K562 (cell line): ENCODE results near the gene FCGR3A. TPM values are rescaled to one million over a fixed set of nuclear protein-coding genes. Genes with fewer than 3 reads are reported as not detected.

Source experiments
- CC2D1A ChIP-seq: fragments of 450-650 bp; IDR thresholded peaks from 2 replicates; pipeline ENCODE4 v1.6.1; 2017; ENCODE audit warnings: mild to moderate bottlenecking
- CEBPG ChIP-seq, 3 experiments: fragments of 200-800 bp in 1 of 3; sonication (Bioruptor generic) in 1 of 3; sonication (generic) in 1 of 3; formaldehyde crosslinking in 1 of 3; IDR thresholded peaks in 2 of 3; conservative IDR thresholded peaks in 1 of 3; 2 replicates each; pipeline versions ENCODE4 v1.6.1 to v1.8.0; 2016 to 2022; ENCODE audit warnings: missing compliant biosample characterization in 2 of 3, missing genetic modification characterization in 2 of 3, mild to moderate bottlenecking in 1 of 3, missing genetic modification reagents in 1 of 3
- GTF2A2 ChIP-seq: IDR thresholded peaks from 2 replicates; pipeline ENCODE4 v1.6.1; 2016; ENCODE audit warnings: mild to moderate bottlenecking, missing genetic modification characterization, missing compliant biosample characterization
- HDGF ChIP-seq: fragments of 450-650 bp; IDR thresholded peaks from 2 replicates; pipeline ENCODE4 v1.6.1; 2016
- HLTF ChIP-seq: fragments of 450-650 bp; IDR thresholded peaks from 2 replicates; pipeline ENCODE4 v1.6.1; 2016
- LEF1 ChIP-seq: fragments of 450-650 bp; IDR thresholded peaks from 2 replicates; pipeline ENCODE4 v1.6.1; 2016; ENCODE audit warnings: mild to moderate bottlenecking
- MXI1 ChIP-seq: IDR thresholded peaks from 2 replicates; pipeline ENCODE4 v1.6.1; 2011; ENCODE audit warnings: low read depth, mild to moderate bottlenecking, improper control_type of control experiment, low read length
- NR2C2 ChIP-seq, 2 experiments: fragments of 200-800 bp in 1 of 2; sonication (Bioruptor generic) in 1 of 2; sonication (generic) in 1 of 2; formaldehyde crosslinking in 1 of 2; IDR thresholded peaks; 2 replicates each; pipeline versions ENCODE4 v1.6.1 to v1.8.0; 2016 to 2022; ENCODE audit warnings: mild to moderate bottlenecking in 1 of 2, missing compliant biosample characterization in 1 of 2, missing genetic modification characterization in 1 of 2, missing genetic modification reagents in 1 of 2
- POLR2AphosphoS5 ChIP-seq: IDR thresholded peaks from 2 replicates; pipeline ENCODE4 v1.6.1; 2011; ENCODE audit warnings: mild to moderate bottlenecking, low read depth, low read length, moderate library complexity; ENCODE audit not compliant: control insufficient read depth, insufficient read depth
- RB1 ChIP-seq: fragments of 450-650 bp; IDR thresholded peaks from 2 replicates; pipeline ENCODE4 v1.6.1; 2017; ENCODE audit warnings: low read depth, mild to moderate bottlenecking
- ZBTB1 ChIP-seq: sonication (generic); formaldehyde crosslinking; IDR thresholded peaks from 2 replicates; pipeline ENCODE4 v1.8.1; 2023; ENCODE audit warnings: missing genetic modification reagents, low read depth, mild to moderate bottlenecking, borderline replicate concordance
- ZBTB43 ChIP-seq: sonication (generic); formaldehyde crosslinking; IDR thresholded peaks from 2 replicates; pipeline ENCODE4 v1.8.0; 2023; ENCODE audit warnings: mild to moderate bottlenecking, missing genetic modification reagents
- ZFX ChIP-seq: sonication (generic); formaldehyde crosslinking; IDR thresholded peaks from 2 replicates; pipeline ENCODE4 v1.8.0; 2022; ENCODE audit warnings: mild to moderate bottlenecking, missing genetic modification reagents, moderate library complexity
- ZNF436 ChIP-seq: fragments of 250-450, 450-650 bp; sonication (Bioruptor Pico); formaldehyde crosslinking; IDR thresholded peaks from 2 replicates; pipeline ENCODE4 v1.7.0; 2020; ENCODE audit warnings: mild to moderate bottlenecking
- ZNF740 ChIP-seq, 3 experiments: fragments of 200-800 bp in 1 of 3; sonication (Bioruptor generic) in 1 of 3; sonication (generic) in 1 of 3; formaldehyde crosslinking in 1 of 3; IDR thresholded peaks; 2 replicates each; pipeline versions ENCODE4 v1.6.1 to v1.8.0; 2016 to 2022; ENCODE audit warnings: mild to moderate bottlenecking in 2 of 3, missing compliant biosample characterization in 2 of 3, missing genetic modification characterization in 2 of 3, missing genetic modification reagents in 1 of 3
- polyA plus RNA-seq, 8 experiments: library from polyadenylated mRNA; depleted of rRNA in 4 of 8; stranded (reverse) in 5 of 8; unstranded in 3 of 8; fragments of >200 nt; fragmentation: Nextera tagmentation in 2 of 8; fragmentation: Illumina TruSeq in 1 of 8; extraction: Ambion mirVana in 2 of 8; extraction: Trizol in 1 of 8; gene quantifications; 2 replicates each; pipeline versions ENCODE4 v1.2.1 to v1.2.3, GENCODE V29; 2011 to 2014; ENCODE audit warnings: inconsistent platforms in 1 of 8, missing spikeins in 1 of 8
- total RNA-seq, 7 experiments: library from RNA; depleted of rRNA in 6 of 7; stranded (reverse); fragments of >200 nt in 6 of 7; fragmentation: Illumina TruSeq in 2 of 7; extraction: Trizol in 2 of 7; gene quantifications; 2 replicates each; pipeline versions ENCODE4 v1.2.1 to v1.2.3, GENCODE V29; 2011 to 2021; ENCODE audit warnings: low replicate concordance in 1 of 7
- TF ChIP-seq, protein P1 (sequence below): fragments of 450-650 bp; IDR thresholded peaks from 2 replicates; pipeline ENCODE4 v1.6.1; 2017; ENCODE audit warnings: antibody characterized with exemption, mild to moderate bottlenecking

The FCGR3A gene
- total and polyA plus RNA-seq, 9 of the 15 experiments (the other 6 are each of a cell fraction or from before 2014, with no cell fraction given): 0.04 to 0.29 (median 0.14) TPM; not detected in 3

DNA sequence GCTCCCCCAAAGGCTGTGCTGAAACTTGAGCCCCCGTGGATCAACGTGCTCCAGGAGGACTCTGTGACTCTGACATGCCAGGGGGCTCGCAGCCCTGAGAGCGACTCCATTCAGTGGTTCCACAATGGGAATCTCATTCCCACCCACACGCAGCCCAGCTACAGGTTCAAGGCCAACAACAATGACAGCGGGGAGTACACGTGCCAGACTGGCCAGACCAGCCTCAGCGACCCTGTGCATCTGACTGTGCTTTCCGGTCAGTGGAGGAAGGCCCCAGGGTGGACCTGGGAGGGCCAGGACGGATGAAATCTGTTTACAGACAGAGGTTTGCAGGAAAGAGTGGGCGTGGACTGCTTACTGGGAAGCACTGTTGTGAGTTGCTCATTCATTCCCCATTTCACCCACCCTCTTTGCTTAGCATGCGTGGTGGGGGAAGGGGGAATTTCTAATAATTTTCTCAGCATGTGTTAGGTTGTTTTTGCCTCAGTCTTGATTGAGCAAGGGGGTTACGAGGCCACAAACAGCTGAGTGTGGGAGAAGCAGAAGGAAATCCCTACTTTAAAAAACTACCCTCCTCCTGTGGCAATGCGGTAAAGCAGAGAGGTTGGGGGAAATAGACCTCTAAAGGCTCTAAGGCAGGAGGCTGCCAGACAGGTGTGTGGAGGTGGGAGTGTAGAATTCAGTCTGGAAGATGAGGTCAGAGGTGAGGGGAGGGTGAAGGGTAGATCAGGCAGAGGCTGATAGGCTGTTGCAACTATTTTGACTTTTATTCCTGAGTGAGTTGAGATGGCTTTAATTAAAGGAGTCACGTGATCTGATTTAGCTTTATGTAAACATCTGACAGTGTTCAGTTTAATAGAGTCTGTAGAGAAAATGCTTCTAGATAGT lies 43.0 kb downstream of the FCGR3A start (continued):
- TF ChIP-seq ZBTB43 (no peak), ZFX (CRISPR knock-in tag) (peak; percentile 45), ZBTB1 (no peak), HDGF (no peak), NR2C2 (CRISPR knock-in tag; IDR thresholded peaks at IDR 0.05) (no peak), NR2C2 (tag; IDR thresholded peaks at IDR 0.05) (peak; percentile 68; the same call in 1 of the 2 replicates), CEBPG (CRISPR knock-in tag; IDR thresholded peaks at IDR 0.05) (no peak), CEBPG (tag; conservative IDR thresholded peaks at IDR 0.05 in 1 of 2, IDR thresholded peaks at IDR 0.05 in 1 of 2) (peak in 1 of 2 experiments; percentile 11; a peak in 1 of 4 replicates), ZNF436 (no peak), CC2D1A (0 out of 2 replicates have a peak, but pooled peaks have one; percentile 21), GTF2A2 (tag) (no peak), LEF1 (peak; percentile 45; the same call in 1 of the 2 replicates), HLTF (0 out of 2 replicates have a peak, but pooled peaks have one; percentile 45), POLR2AphosphoS5 (no peak; the same call in 1 of the 2 replicates), MXI1 (no peak), ZNF740 (CRISPR knock-in tag; IDR thresholded peaks at IDR 0.05) (no peak), ZNF740 (tag; IDR thresholded peaks at IDR 0.05) (no peak), RB1 (no peak)
- TF ChIP-seq, protein P1, sequence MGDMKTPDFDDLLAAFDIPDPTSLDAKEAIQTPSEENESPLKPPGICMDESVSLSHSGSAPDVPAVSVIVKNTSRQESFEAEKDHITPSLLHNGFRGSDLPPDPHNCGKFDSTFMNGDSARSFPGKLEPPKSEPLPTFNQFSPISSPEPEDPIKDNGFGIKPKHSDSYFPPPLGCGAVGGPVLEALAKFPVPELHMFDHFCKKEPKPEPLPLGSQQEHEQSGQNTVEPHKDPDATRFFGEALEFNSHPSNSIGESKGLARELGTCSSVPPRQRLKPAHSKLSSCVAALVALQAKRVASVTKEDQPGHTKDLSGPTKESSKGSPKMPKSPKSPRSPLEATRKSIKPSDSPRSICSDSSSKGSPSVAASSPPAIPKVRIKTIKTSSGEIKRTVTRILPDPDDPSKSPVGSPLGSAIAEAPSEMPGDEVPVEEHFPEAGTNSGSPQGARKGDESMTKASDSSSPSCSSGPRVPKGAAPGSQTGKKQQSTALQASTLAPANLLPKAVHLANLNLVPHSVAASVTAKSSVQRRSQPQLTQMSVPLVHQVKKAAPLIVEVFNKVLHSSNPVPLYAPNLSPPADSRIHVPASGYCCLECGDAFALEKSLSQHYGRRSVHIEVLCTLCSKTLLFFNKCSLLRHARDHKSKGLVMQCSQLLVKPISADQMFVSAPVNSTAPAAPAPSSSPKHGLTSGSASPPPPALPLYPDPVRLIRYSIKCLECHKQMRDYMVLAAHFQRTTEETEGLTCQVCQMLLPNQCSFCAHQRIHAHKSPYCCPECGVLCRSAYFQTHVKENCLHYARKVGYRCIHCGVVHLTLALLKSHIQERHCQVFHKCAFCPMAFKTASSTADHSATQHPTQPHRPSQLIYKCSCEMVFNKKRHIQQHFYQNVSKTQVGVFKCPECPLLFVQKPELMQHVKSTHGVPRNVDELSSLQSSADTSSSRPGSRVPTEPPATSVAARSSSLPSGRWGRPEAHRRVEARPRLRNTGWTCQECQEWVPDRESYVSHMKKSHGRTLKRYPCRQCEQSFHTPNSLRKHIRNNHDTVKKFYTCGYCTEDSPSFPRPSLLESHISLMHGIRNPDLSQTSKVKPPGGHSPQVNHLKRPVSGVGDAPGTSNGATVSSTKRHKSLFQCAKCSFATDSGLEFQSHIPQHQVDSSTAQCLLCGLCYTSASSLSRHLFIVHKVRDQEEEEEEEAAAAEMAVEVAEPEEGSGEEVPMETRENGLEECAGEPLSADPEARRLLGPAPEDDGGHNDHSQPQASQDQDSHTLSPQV: peak; percentile 51
